IgD-negative memory B cell (primary cell): ENCODE results near the gene LRFN3. TPM values are rescaled to one million over a fixed set of nuclear protein-coding genes. Genes with fewer than 3 reads are reported as not detected.
"Not testable (repeated sequence)": the region's sequence is repeated elsewhere in the genome, so short reads cannot be mapped to it uniquely, and the experiment has no call there.

Source experiments
- H3K27ac Mint-ChIP-seq, 3 donors: one replicate each; pipeline ENCODE4 v1.8.0; 2020 to 2022; ENCODE audit warnings: mild to moderate bottlenecking in 3 of 3, mixed read lengths in 3 of 3, moderate library complexity in 1 of 3
- H3K27me3 Mint-ChIP-seq: one replicate; pipeline ENCODE4 v1.8.0; 2021; ENCODE audit warnings: mixed read lengths
- H3K36me3 Mint-ChIP-seq: one replicate; pipeline ENCODE4 v1.8.0; 2020; ENCODE audit warnings: mild to moderate bottlenecking, mixed read lengths
- H3K4me1 Mint-ChIP-seq, 3 donors: one replicate each; pipeline ENCODE4 v1.8.0; 2020 to 2022; ENCODE audit warnings: mixed read lengths in 3 of 3, mild to moderate bottlenecking in 1 of 3
- H3K4me3 Mint-ChIP-seq, 4 donors: one replicate each; pipeline ENCODE4 v1.8.0; 2020 to 2022; ENCODE audit warnings: mild to moderate bottlenecking in 4 of 4, mixed read lengths in 4 of 4, moderate library complexity in 3 of 4
- H3K9me3 Mint-ChIP-seq, 3 donors: one replicate each; pipeline ENCODE4 v1.8.0; 2020 to 2021; ENCODE audit warnings: mixed read lengths in 3 of 3, mild to moderate bottlenecking in 1 of 3
- polyA plus RNA-seq: library from polyadenylated mRNA; unstranded; fragments of 300-500 nt; fragmentation: Illumina TruSeq; gene quantifications from one replicate; pipeline ENCODE4 v1.2.3, GENCODE V29; 2021

Gene LRFN3
- polyA plus RNA-seq, 1 donor from 2014 or later: 0.15 TPM

GRCh38 chr19:35960432-35960972 lies 24.3 kb downstream of the LRFN3 start:
- peaks cover 21% of the 10 kb centered on the region for H3K27me3 Mint-ChIP-seq
- no peaks in the 10 kb centered on the region for H3K36me3 Mint-ChIP-seq
- peaks cover 0 to 3% (median 1%) of the 10 kb centered on the region in 3 donors for H3K4me1 Mint-ChIP-seq
- peaks cover 0 to 4% (median 4%) of the 10 kb centered on the region in 3 donors for H3K9me3 Mint-ChIP-seq
- H3K4me3 Mint-ChIP-seq: peak overlapping the region in 1 of 4 donors; percentile 21
- H3K27ac Mint-ChIP-seq: no peak overlapping the region

- Mint-ChIP-seq H3K4me3 (no peak overlapping the region), H3K36me3 (no peaks in the 10 kb centered on the region), H3K9me3 (peaks cover 0 to 1% (median 0%) of the 10 kb centered on the region in 3 donors), H3K27ac (peak overlapping the region in 1 of 3 donors; percentile 10), H3K27me3 (peaks cover 24% of the 10 kb centered on the region), H3K4me1 (peaks cover 0 to 1% (median 1%) of the 10 kb centered on the region in 3 donors)
Measured at GRCh38 chr19:35963514-35963913, 27.3 kb downstream of the LRFN3 start.

- Mint-ChIP-seq H3K4me3 (no peak overlapping the region), H3K27me3 (peaks cover 14% of the 10 kb centered on the region), H3K9me3 (peaks cover 0 to 1% (median 0%) of the 10 kb centered on the region in 3 donors), H3K27ac (no peak overlapping the region), H3K36me3 (no peaks in the 10 kb centered on the region), H3K4me1 (peaks cover 0 to 1% (median 0%) of the 10 kb centered on the region in 3 donors)
Measured at GRCh38 chr19:35966771-35967170, 30.6 kb downstream of the LRFN3 start.

GRCh38 chr19:35973487-35973886 lies 37.3 kb downstream of the LRFN3 start:
- Mint-ChIP-seq H3K9me3 (no peaks in the 10 kb centered on the region), H3K4me1 (no peaks in the 10 kb centered on the region), H3K4me3 (no peak overlapping the region), H3K36me3 (no peaks in the 10 kb centered on the region), H3K27me3 (peaks cover 12% of the 10 kb centered on the region), H3K27ac (peak overlapping the region in 1 of 3 donors; percentile 19)

- no peaks in the 10 kb centered on the region for H3K4me1 Mint-ChIP-seq
- no peaks in the 10 kb centered on the region for H3K9me3 Mint-ChIP-seq
- no peaks in the 10 kb centered on the region for H3K36me3 Mint-ChIP-seq
- H3K27me3 Mint-ChIP-seq: peaks cover 20% of the 10 kb centered on the region
- no peak overlapping the region for H3K27ac Mint-ChIP-seq
- H3K4me3 Mint-ChIP-seq: no peak overlapping the region
Measured at GRCh38 chr19:35975608-35976214, 39.5 kb downstream of the LRFN3 start.

GRCh38 chr19:35977446-35978222 lies 41.5 kb downstream of the LRFN3 start:
- Mint-ChIP-seq H3K36me3 (no peaks in the 10 kb centered on the region), H3K4me1 (no peaks in the 10 kb centered on the region), H3K27me3 (peaks cover 23% of the 10 kb centered on the region), H3K4me3 (no peak overlapping the region), H3K9me3 (peaks cover 0 to 2% (median 0%) of the 10 kb centered on the region in 3 donors), H3K27ac (no peak overlapping the region)

GRCh38 chr19:35978271-35978670 lies 42.1 kb downstream of the LRFN3 start:
- Mint-ChIP-seq H3K27me3 (peaks cover 23% of the 10 kb centered on the region), H3K36me3 (no peaks in the 10 kb centered on the region), H3K9me3 (peaks cover 0 to 2% (median 0%) of the 10 kb centered on the region in 3 donors), H3K27ac (no peak overlapping the region), H3K4me3 (no peak overlapping the region), H3K4me1 (no peaks in the 10 kb centered on the region)

- no peaks in the 10 kb centered on the region for H3K4me1 Mint-ChIP-seq
- H3K4me3 Mint-ChIP-seq: no peak overlapping the region
- no peak overlapping the region for H3K27ac Mint-ChIP-seq
- no peaks in the 10 kb centered on the region for H3K36me3 Mint-ChIP-seq
- peaks cover 25% of the 10 kb centered on the region for H3K27me3 Mint-ChIP-seq
- peaks cover 0 to 2% (median 0%) of the 10 kb centered on the region in 3 donors for H3K9me3 Mint-ChIP-seq
Measured at GRCh38 chr19:35978832-35979365, 42.7 kb downstream of the LRFN3 start.

GRCh38 chr19:35980997-35981396 lies 44.8 kb downstream of the LRFN3 start:
- peaks cover 35% of the 10 kb centered on the region for H3K27me3 Mint-ChIP-seq
- not testable (repeated sequence) for H3K36me3 Mint-ChIP-seq, H3K9me3 Mint-ChIP-seq, H3K4me3 Mint-ChIP-seq, H3K27ac Mint-ChIP-seq, H3K4me1 Mint-ChIP-seq

GRCh38 chr19:35983177-35983576 lies 47.0 kb downstream of the LRFN3 start:
- H3K4me3 Mint-ChIP-seq: no peak overlapping the region
- no peaks in the 10 kb centered on the region for H3K36me3 Mint-ChIP-seq
- peaks cover 0 to 2% (median 0%) of the 10 kb centered on the region in 3 donors for H3K9me3 Mint-ChIP-seq
- H3K4me1 Mint-ChIP-seq: peaks cover 0 to 3% (median 0%) of the 10 kb centered on the region in 3 donors
- peaks cover 27% of the 10 kb centered on the region for H3K27me3 Mint-ChIP-seq
- no peak overlapping the region for H3K27ac Mint-ChIP-seq

- peaks cover 0 to 3% (median 0%) of the 10 kb centered on the region in 3 donors for H3K4me1 Mint-ChIP-seq
- peak overlapping the region in 2 of 3 donors; percentile 28 to 46 for H3K27ac Mint-ChIP-seq
- H3K4me3 Mint-ChIP-seq: peak overlapping the region in 3 of 4 donors; percentile 75 to 96 (median 90)
- peaks cover 15% of the 10 kb centered on the region for H3K27me3 Mint-ChIP-seq
- no peaks in the 10 kb centered on the region for H3K9me3 Mint-ChIP-seq
- H3K36me3 Mint-ChIP-seq: no peaks in the 10 kb centered on the region
Measured at GRCh38 chr19:35986111-35986510, 49.9 kb downstream of the LRFN3 start.

GRCh38 chr19:35986664-35987570 lies 50.7 kb downstream of the LRFN3 start:
- Mint-ChIP-seq H3K36me3 (no peaks in the 10 kb centered on the region), H3K27ac (peak overlapping the region in 1 of 3 donors; percentile 46), H3K4me1 (peaks cover 0 to 3% (median 0%) of the 10 kb centered on the region in 3 donors), H3K27me3 (peaks cover 13% of the 10 kb centered on the region), H3K9me3 (no peaks in the 10 kb centered on the region), H3K4me3 (peak overlapping the region; percentile 75 to 96 (median 92))

- H3K4me1 Mint-ChIP-seq: peaks cover 0 to 3% (median 0%) of the 10 kb centered on the region in 3 donors
- no peaks in the 10 kb centered on the region for H3K36me3 Mint-ChIP-seq
- H3K4me3 Mint-ChIP-seq: peak overlapping the region; percentile 75 to 96 (median 92)
- H3K27ac Mint-ChIP-seq: no peak overlapping the region
- H3K27me3 Mint-ChIP-seq: peaks cover 13% of the 10 kb centered on the region
- no peaks in the 10 kb centered on the region for H3K9me3 Mint-ChIP-seq
Measured at GRCh38 chr19:35987571-35987896, 51.4 kb downstream of the LRFN3 start.

GRCh38 chr19:35988824-35989223 lies 52.6 kb downstream of the LRFN3 start:
- no peaks in the 10 kb centered on the region for H3K9me3 Mint-ChIP-seq
- H3K36me3 Mint-ChIP-seq: no peaks in the 10 kb centered on the region
- peaks cover 12% of the 10 kb centered on the region for H3K27me3 Mint-ChIP-seq
- peak overlapping the region in 2 of 4 donors; percentile 41 to 75 for H3K4me3 Mint-ChIP-seq
- H3K27ac Mint-ChIP-seq: no peak overlapping the region
- H3K4me1 Mint-ChIP-seq: peaks cover 0 to 3% (median 0%) of the 10 kb centered on the region in 3 donors
